ENCODE results near the gene TRAF3.

- no peak for TF ChIP-seq POLR2A (IDR thresholded peaks at IDR 0.05)
- TF ChIP-seq, protein P1, sequence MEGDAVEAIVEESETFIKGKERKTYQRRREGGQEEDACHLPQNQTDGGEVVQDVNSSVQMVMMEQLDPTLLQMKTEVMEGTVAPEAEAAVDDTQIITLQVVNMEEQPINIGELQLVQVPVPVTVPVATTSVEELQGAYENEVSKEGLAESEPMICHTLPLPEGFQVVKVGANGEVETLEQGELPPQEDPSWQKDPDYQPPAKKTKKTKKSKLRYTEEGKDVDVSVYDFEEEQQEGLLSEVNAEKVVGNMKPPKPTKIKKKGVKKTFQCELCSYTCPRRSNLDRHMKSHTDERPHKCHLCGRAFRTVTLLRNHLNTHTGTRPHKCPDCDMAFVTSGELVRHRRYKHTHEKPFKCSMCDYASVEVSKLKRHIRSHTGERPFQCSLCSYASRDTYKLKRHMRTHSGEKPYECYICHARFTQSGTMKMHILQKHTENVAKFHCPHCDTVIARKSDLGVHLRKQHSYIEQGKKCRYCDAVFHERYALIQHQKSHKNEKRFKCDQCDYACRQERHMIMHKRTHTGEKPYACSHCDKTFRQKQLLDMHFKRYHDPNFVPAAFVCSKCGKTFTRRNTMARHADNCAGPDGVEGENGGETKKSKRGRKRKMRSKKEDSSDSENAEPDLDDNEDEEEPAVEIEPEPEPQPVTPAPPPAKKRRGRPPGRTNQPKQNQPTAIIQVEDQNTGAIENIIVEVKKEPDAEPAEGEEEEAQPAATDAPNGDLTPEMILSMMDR (IDR thresholded peaks at IDR 0.05) = no peak
These were observed 1.3 kb downstream of the TRAF3 start for GRCh38 chr14:102778338-102779083.
